DMS114 treated with DMSO at 0.1 percent for 48 hours (cell line): ENCODE measurements around the gene ZFC3H1.

Source experiments
- DNase-seq: peaks from one replicate; lab custom pipeline; 2025; ENCODE audit not compliant: unreplicated experiment; lab: John Stamatoyannopoulos, UW

Gene ZFC3H1

GRCh38 chr12:71636704-71637115, 26.9 kb downstream of the ZFC3H1 start:
- DNase-seq = peak; percentile 66

GRCh38 chr12:71627438-71628002, 36.1 kb downstream of the ZFC3H1 start:
- no peak for DNase-seq

- no peak for DNase-seq
Measured at GRCh38 chr12:71626768-71627167, 36.9 kb downstream of the ZFC3H1 start.

GRCh38 chr12:71626098-71626497, 37.5 kb downstream of the ZFC3H1 start:
- DNase-seq = no peak

GRCh38 chr12:71625476-71625875, 38.2 kb downstream of the ZFC3H1 start:
- no peak for DNase-seq

GRCh38 chr12:71621938-71622337, 41.7 kb downstream of the ZFC3H1 start:
- DNase-seq = no peak

- no peak for DNase-seq
Measured at GRCh38 chr12:71610031-71610795, 53.4 kb downstream of the ZFC3H1 start.

- DNase-seq = no peak
Measured at GRCh38 chr12:71607494-71608330, 55.9 kb downstream of the ZFC3H1 start.

- DNase-seq = no peak
Measured at GRCh38 chr12:71605039-71605438, 58.6 kb downstream of the ZFC3H1 start.

GRCh38 chr12:71602761-71603577, 60.7 kb downstream of the ZFC3H1 start:
- peak; percentile 17 for DNase-seq

- no peak for DNase-seq
Measured at GRCh38 chr12:71601546-71601945, 62.1 kb downstream of the ZFC3H1 start.

- DNase-seq = no peak
Measured at GRCh38 chr12:71599210-71599609, 64.4 kb downstream of the ZFC3H1 start.

GRCh38 chr12:71594214-71594948, 69.3 kb downstream of the ZFC3H1 start:
- no peak for DNase-seq

GRCh38 chr12:71592841-71593240, 70.8 kb downstream of the ZFC3H1 start:
- DNase-seq = no peak

- DNase-seq = no peak
Measured at GRCh38 chr12:71591601-71592000, 72.0 kb downstream of the ZFC3H1 start.

GRCh38 chr12:71589478-71589881, 74.2 kb downstream of the ZFC3H1 start:
- no peak for DNase-seq

GRCh38 chr12:71587012-71587411, 76.6 kb downstream of the ZFC3H1 start:
- DNase-seq = no peak

GRCh38 chr12:71585218-71585617, 78.4 kb downstream of the ZFC3H1 start:
- DNase-seq = no peak

GRCh38 chr12:71584356-71584755, 79.3 kb downstream of the ZFC3H1 start:
- DNase-seq = no peak

- DNase-seq = no peak
Measured at GRCh38 chr12:71582925-71583324, 80.7 kb downstream of the ZFC3H1 start.
